ENCODE results near the gene TMEM117. TPM values are rescaled to one million over a fixed set of nuclear protein-coding genes. Genes with fewer than 3 reads are reported as not detected.

TMEM117 gene
- total RNA-seq, 1 donor from 2014 or later = 0.80 TPM

DNA sequence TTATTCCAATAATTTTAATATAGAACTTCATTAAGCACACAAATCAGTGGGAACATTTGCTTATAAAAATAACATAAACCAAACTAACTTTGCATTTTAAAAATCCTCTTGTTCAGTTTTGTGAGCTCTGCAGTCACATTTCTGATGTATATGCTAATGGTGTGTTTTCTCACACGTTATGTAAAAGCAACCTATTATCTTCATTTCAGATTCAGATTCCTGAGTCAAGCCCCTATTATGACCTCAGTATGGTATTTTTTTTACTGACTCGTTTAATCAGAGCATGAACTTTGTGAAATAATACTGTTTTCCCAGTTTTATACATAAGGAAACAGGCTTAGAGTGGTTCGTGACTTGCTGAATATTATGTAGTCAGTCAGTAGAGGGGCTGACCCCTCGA, 394.0 kb downstream of the TMEM117 start:
- no peaks in the 10 kb centered on the region for H3K9me3 Mint-ChIP-seq (ENCODE audit: unreplicated experiment)
- H3K36me3 Mint-ChIP-seq (ENCODE audit: low read depth, unreplicated experiment) = no peaks in the 10 kb centered on the region
- no peak for DNase-seq (ENCODE audit: low spot score)
- H3K4me1 Mint-ChIP-seq (ENCODE audit: unreplicated experiment) = no peaks in the 10 kb centered on the region
- no peak overlapping the region for H3K4me3 Mint-ChIP-seq (ENCODE audit: unreplicated experiment)
- no peak overlapping the region for H3K27ac Mint-ChIP-seq (ENCODE audit: unreplicated experiment)
- no peaks in the 10 kb centered on the region for H3K27me3 Mint-ChIP-seq (ENCODE audit: unreplicated experiment)
- TF ChIP-seq, protein P1, sequence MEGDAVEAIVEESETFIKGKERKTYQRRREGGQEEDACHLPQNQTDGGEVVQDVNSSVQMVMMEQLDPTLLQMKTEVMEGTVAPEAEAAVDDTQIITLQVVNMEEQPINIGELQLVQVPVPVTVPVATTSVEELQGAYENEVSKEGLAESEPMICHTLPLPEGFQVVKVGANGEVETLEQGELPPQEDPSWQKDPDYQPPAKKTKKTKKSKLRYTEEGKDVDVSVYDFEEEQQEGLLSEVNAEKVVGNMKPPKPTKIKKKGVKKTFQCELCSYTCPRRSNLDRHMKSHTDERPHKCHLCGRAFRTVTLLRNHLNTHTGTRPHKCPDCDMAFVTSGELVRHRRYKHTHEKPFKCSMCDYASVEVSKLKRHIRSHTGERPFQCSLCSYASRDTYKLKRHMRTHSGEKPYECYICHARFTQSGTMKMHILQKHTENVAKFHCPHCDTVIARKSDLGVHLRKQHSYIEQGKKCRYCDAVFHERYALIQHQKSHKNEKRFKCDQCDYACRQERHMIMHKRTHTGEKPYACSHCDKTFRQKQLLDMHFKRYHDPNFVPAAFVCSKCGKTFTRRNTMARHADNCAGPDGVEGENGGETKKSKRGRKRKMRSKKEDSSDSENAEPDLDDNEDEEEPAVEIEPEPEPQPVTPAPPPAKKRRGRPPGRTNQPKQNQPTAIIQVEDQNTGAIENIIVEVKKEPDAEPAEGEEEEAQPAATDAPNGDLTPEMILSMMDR (IDR thresholded peaks at IDR 0.05; ENCODE audit: unreplicated experiment) = no peak

DNA sequence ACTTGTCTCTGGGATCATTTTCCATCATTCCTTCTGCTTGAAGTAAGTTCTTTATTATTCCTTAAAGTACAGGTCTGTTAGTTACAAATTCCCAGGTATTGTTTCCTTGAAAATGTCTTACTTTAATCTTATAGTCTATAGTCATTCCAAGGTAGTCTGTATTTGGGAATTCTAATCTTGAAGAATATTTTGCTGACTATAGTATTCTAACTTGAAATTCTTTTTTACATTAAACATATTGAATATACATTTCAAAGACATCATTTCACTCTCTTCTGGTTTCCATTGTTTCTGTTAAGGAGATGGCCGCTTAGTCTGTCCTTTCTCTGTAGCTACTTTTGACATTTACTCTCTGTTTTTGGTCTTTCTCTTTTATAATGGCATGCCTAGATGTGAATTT, 399.8 kb downstream of the TMEM117 start:
- H3K9me3 Mint-ChIP-seq (ENCODE audit: unreplicated experiment) = no peaks in the 10 kb centered on the region
- H3K27me3 Mint-ChIP-seq (ENCODE audit: unreplicated experiment) = no peaks in the 10 kb centered on the region

DNA sequence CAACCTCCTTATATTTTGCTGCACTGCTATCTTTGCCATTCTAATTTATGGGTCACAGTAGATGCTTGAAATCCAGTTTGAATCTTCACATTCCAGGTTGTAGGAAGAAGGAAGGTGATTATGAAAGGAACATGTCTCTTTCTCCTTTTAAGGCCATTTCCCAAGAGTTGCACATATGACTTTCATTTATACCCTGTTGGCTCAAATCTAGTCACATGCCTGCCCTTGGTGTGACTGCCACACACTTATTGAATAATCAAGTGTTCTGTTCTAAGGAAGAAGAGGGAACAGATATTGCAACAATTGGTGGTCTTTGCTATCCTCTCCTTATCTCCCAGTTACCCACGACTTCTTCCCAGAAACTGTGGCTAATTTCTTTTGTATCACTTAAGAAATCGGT, 404.3 kb downstream of the TMEM117 start:
- Mint-ChIP-seq H3K36me3 (ENCODE audit: low read depth, unreplicated experiment) (no peaks in the 10 kb centered on the region), H3K4me1 (ENCODE audit: unreplicated experiment) (no peaks in the 10 kb centered on the region), H3K4me3 (ENCODE audit: unreplicated experiment) (no peak overlapping the region), H3K27ac (ENCODE audit: unreplicated experiment) (no peak overlapping the region), H3K27me3 (ENCODE audit: unreplicated experiment) (no peaks in the 10 kb centered on the region), H3K9me3 (ENCODE audit: unreplicated experiment) (no peaks in the 10 kb centered on the region)
- DNase-seq (ENCODE audit: low spot score) = no peak
- TF ChIP-seq, protein P1 (IDR thresholded peaks at IDR 0.05; ENCODE audit: unreplicated experiment) = no peak

More for the DNA sequence above, 399.8 kb downstream of the TMEM117 start:
- TF ChIP-seq, protein P1 (IDR thresholded peaks at IDR 0.05; ENCODE audit: unreplicated experiment) = no peak
- Mint-ChIP-seq H3K4me1 (ENCODE audit: unreplicated experiment) (no peaks in the 10 kb centered on the region), H3K27ac (ENCODE audit: unreplicated experiment) (no peak overlapping the region), H3K4me3 (ENCODE audit: unreplicated experiment) (no peak overlapping the region), H3K36me3 (ENCODE audit: low read depth, unreplicated experiment) (no peaks in the 10 kb centered on the region)
- no peak for DNase-seq (ENCODE audit: low spot score)

DNA sequence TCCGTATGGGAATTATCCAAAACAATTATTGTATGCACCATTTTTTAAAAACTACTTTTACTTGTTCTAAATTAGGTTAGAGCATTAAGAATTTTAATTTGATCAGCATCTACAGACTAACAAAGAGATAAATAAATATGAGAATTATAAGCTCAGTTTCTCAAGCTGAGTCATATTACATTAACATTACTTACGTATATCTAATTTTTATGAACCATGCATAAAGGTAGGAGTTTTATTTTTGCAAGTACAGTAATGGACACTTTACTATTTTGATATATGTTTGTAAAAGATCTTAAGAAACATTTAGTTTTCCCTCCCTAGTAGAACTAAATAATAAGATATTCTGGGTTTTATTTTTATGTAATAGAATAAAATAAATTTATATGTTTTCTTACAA, 410.1 kb downstream of the TMEM117 start:
- Mint-ChIP-seq H3K27me3 (ENCODE audit: unreplicated experiment) (no peaks in the 10 kb centered on the region), H3K27ac (ENCODE audit: unreplicated experiment) (no peak overlapping the region), H3K4me3 (ENCODE audit: unreplicated experiment) (no peak overlapping the region), H3K9me3 (ENCODE audit: unreplicated experiment) (no peaks in the 10 kb centered on the region), H3K4me1 (ENCODE audit: unreplicated experiment) (no peaks in the 10 kb centered on the region), H3K36me3 (ENCODE audit: low read depth, unreplicated experiment) (no peaks in the 10 kb centered on the region)
- TF ChIP-seq, protein P1 (IDR thresholded peaks at IDR 0.05; ENCODE audit: unreplicated experiment) = no peak
- no peak for DNase-seq (ENCODE audit: low spot score)

DNA sequence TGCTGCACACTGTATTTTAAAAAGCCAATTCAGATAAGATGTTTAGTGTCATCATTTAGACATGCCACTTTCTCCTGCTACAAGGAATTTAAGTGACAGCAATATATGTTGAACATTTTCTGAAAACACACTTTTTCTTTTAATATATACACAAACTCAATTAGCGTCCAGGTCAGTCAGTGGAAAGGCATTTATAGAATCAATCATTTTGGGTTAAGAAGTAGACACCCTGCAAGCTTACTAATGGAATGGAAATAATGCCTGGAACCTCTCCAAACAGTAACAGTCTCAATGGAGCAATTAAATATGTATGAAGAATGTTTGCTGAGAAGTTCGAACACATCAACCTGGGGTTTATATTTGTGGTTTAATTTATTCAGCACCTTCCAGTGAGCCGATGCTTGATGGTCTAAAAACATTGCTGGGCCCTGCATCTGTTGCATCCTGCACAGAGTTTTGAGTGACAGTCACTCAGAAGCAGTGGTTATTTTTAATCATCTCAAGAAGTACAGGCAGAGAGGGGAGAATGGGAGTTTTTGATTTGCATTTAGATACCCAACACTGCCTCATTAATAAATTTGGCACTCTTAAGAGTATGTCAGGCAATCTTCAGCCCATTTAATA, 410.7 kb downstream of the TMEM117 start:
- no peak for DNase-seq (ENCODE audit: low spot score)
- no peaks in the 10 kb centered on the region for H3K36me3 Mint-ChIP-seq (ENCODE audit: low read depth, unreplicated experiment)
- TF ChIP-seq, protein P1 (IDR thresholded peaks at IDR 0.05; ENCODE audit: unreplicated experiment) = no peak

More for the DNA sequence above, 410.7 kb downstream of the TMEM117 start:
- H3K4me3 Mint-ChIP-seq (ENCODE audit: unreplicated experiment) = no peak overlapping the region
- no peaks in the 10 kb centered on the region for H3K4me1 Mint-ChIP-seq (ENCODE audit: unreplicated experiment)
- no peaks in the 10 kb centered on the region for H3K27me3 Mint-ChIP-seq (ENCODE audit: unreplicated experiment)
- no peak overlapping the region for H3K27ac Mint-ChIP-seq (ENCODE audit: unreplicated experiment)
- no peaks in the 10 kb centered on the region for H3K9me3 Mint-ChIP-seq (ENCODE audit: unreplicated experiment)
